Measurements from ENCODE around the gene PDSS2. TPM values are rescaled to one million over a fixed set of nuclear protein-coding genes. Genes with fewer than 3 reads are reported as not detected.

PDSS2 gene
- total and polyA plus RNA-seq, 9 of the 15 experiments (the other 6 are each of a cell fraction or from before 2014, with no cell fraction given): 5.8 to 21.1 (median 12.0) TPM

GRCh38 chr6:107125771-107126170 lies 333.6 kb downstream of the PDSS2 start:
- CTCF ChIA-PET (ENCODE audit: low intra/inter-chr PET ratio): no interaction called here
- Histone ChIP-seq H2AFZ (ENCODE audit: low read depth, low read length) (no peak overlapping the region), H3K4me1 (replicated peaks in 1 of 2; ENCODE audit: control insufficient read depth in 2 of 2, insufficient read depth in 2 of 2, low read length in 2 of 2) (peaks cover 12 to 18% of the 10 kb centered on the region in 2 experiments; a peak in 4 of 5 replicates), H3K27ac (ENCODE audit: extremely low read depth, low read depth, low read length) (no peak overlapping the region), H4K20me1 (replicated peaks; ENCODE audit: control insufficient read depth, insufficient read depth, low read length) (no peaks in the 10 kb centered on the region), H3K9ac (ENCODE audit: insufficient read depth in 1 of 2, low read depth in 2 of 2, low read length in 2 of 2) (no peak overlapping the region), H3K36me3 (ENCODE audit: control insufficient read depth, insufficient read depth, low read length) (no peaks in the 10 kb centered on the region), H3K9me3 (replicated peaks; ENCODE audit: control insufficient read depth, insufficient read depth, low read depth, low read length) (no peaks in the 10 kb centered on the region), H3K4me2 (ENCODE audit: insufficient read depth, low read length) (no peak overlapping the region), H3K4me3 (no peak overlapping the region), H3K9me1 (ENCODE audit: control insufficient read depth, insufficient read depth, low read length) (no peaks in the 10 kb centered on the region), H3K79me2 (ENCODE audit: control insufficient read depth, insufficient read depth, low read length) (no peaks in the 10 kb centered on the region), H3K27me3 (ENCODE audit: control insufficient read depth in 2 of 2, insufficient read depth in 2 of 2, low read length in 2 of 2) (no peaks in the 10 kb centered on the region)
- FAIRE-seq: no peak
- in situ Hi-C loops (cut with MboI): no loop called here
- intact Hi-C loops (cut with micrococcal nuclease): no loop called here
- 45% methylated on average over 5 of the region's 5 CpGs for WGBS (ENCODE audit: insufficient coverage, low coverage, missing lambda C conversion rate)
- no peak for DNase-seq (ENCODE audit: extremely low read depth in 1 of 4, low spot score in 3 of 4)
- no TSS peak for BruUV-seq (replicated peaks)
- no peak for ATAC-seq
- POLR2A ChIA-PET: interaction anchor here (0.7 to 1.4 kb wide), 2 partner anchors 10 to 586 kb away, joined by 6 read pairs; no protein-coding TSS in a partner anchor
- TF ChIP-seq MITF (IDR thresholded peaks at IDR 0.05) (no peak), ZNF3 (CRISPR knock-in tag; IDR thresholded peaks at IDR 0.05) (no peak), PURB (CRISPR knock-in tag; IDR thresholded peaks at IDR 0.05; ENCODE audit: low read depth) (no peak), ZNF212 (CRISPR knock-in tag; IDR thresholded peaks at IDR 0.05) (no peak), FOXP1 (CRISPR knock-in tag; IDR thresholded peaks at IDR 0.05) (no peak), ARID2 (IDR thresholded peaks at IDR 0.05) (no peak), NR1H2 (CRISPR knock-in tag; IDR thresholded peaks at IDR 0.05) (no peak), ZBTB2 (IDR thresholded peaks at IDR 0.05) (no peak), GTF2F1 (IDR thresholded peaks at IDR 0.05; ENCODE audit: low read depth, low read length) (no peak), STAT5B (CRISPR knock-in tag; IDR thresholded peaks at IDR 0.05) (no peak), CCAR2 (IDR thresholded peaks at IDR 0.05; ENCODE audit: low read depth, low read length) (no peak), ZFP1 (CRISPR knock-in tag; IDR thresholded peaks at IDR 0.05) (no peak)
